H9 (cell line): ENCODE results near the gene C4orf36. TPM values are rescaled to one million over a fixed set of nuclear protein-coding genes. Genes with fewer than 3 reads are reported as not detected.

Experiments used
- DNase-seq: peaks from one replicate; pipeline ENCODE4 v3.0.0-alpha.2; 2017
- H2AFZ ChIP-seq: one replicate; pipeline ENCODE4 v1.6.1; 2013; ENCODE audit warnings: mild to moderate bottlenecking, low read length, control low read depth, moderate library complexity
- H2AK5ac ChIP-seq: 2 replicates; pipeline ENCODE4 v1.6.1; 2013; ENCODE audit warnings: low read length, control low read depth, mixed read lengths; ENCODE audit not compliant: insufficient read length
- H2BK120ac ChIP-seq: one replicate; pipeline ENCODE4 v1.6.1; 2013; ENCODE audit warnings: low read depth, mild to moderate bottlenecking, low read length, control low read depth, inconsistent platforms; ENCODE audit not compliant: poor library complexity, severe bottlenecking
- H2BK12ac ChIP-seq: 2 replicates; pipeline ENCODE4 v1.6.1; 2013; ENCODE audit warnings: low read length, control low read depth, mixed read lengths, low read depth; ENCODE audit not compliant: insufficient read length
- H2BK15ac ChIP-seq: 2 replicates; pipeline ENCODE4 v1.6.1; 2013; ENCODE audit warnings: low read depth, low read length, control low read depth
- H2BK20ac ChIP-seq: one replicate; pipeline ENCODE4 v1.6.1; 2013; ENCODE audit warnings: low read depth, mild to moderate bottlenecking, low read length, control low read depth, inconsistent platforms; ENCODE audit not compliant: poor library complexity, severe bottlenecking
- H2BK5ac ChIP-seq: 2 replicates; pipeline ENCODE4 v1.6.1; 2013; ENCODE audit warnings: low read length, control low read depth, mixed read lengths; ENCODE audit not compliant: insufficient read length
- H3K14ac ChIP-seq: 2 replicates; pipeline ENCODE4 v1.6.1; 2013; ENCODE audit warnings: low read length, control low read depth; ENCODE audit not compliant: insufficient read depth
- H3K18ac ChIP-seq: 2 replicates; pipeline ENCODE4 v1.6.1; 2013; ENCODE audit warnings: low read depth, mild to moderate bottlenecking, mixed read lengths, low read length, control low read depth; ENCODE audit not compliant: insufficient read length
- H3K23ac ChIP-seq: 2 replicates; pipeline ENCODE4 v1.6.1; 2013; ENCODE audit warnings: low read length, control low read depth, mixed read lengths, low read depth; ENCODE audit not compliant: insufficient read length
- H3K23me2 ChIP-seq: 2 replicates; pipeline ENCODE4 v1.6.1; 2013; ENCODE audit warnings: low read depth, mild to moderate bottlenecking, mixed read lengths, low read length, control low read depth; ENCODE audit not compliant: insufficient read length, poor library complexity, severe bottlenecking
- H3K27ac ChIP-seq: 2 replicates; pipeline ENCODE4 v1.5.1; 2013; ENCODE audit warnings: low read length, control low read depth, mixed read lengths, low read depth; ENCODE audit not compliant: insufficient read length
- H3K27me3 ChIP-seq: 2 replicates; pipeline ENCODE4 v1.6.1; 2013; ENCODE audit warnings: low read length, control low read depth, inconsistent platforms; ENCODE audit not compliant: insufficient read depth
- H3K4ac ChIP-seq: 2 replicates; pipeline ENCODE4 v1.6.1; 2013; ENCODE audit warnings: low read depth, mild to moderate bottlenecking, control low read depth, inconsistent platforms, low read length, moderate library complexity
- H3K4me1 ChIP-seq: 2 replicates; pipeline ENCODE4 v1.6.1; 2013; ENCODE audit warnings: low read length, control low read depth, inconsistent platforms; ENCODE audit not compliant: insufficient read depth
- H3K4me2 ChIP-seq: 2 replicates; pipeline ENCODE4 v1.6.1; 2013; ENCODE audit warnings: low read length, control low read depth, mixed read lengths; ENCODE audit not compliant: insufficient read length, insufficient read depth
- H3K56ac ChIP-seq: 2 replicates; pipeline ENCODE4 v1.6.1; 2013; ENCODE audit warnings: low read depth, mild to moderate bottlenecking, mixed read lengths, low read length, control low read depth; ENCODE audit not compliant: insufficient read length
- H3K79me1 ChIP-seq: 2 replicates; pipeline ENCODE4 v1.6.1; 2013; ENCODE audit warnings: low read depth, mild to moderate bottlenecking, moderate library complexity, low read length, control low read depth, inconsistent platforms; ENCODE audit not compliant: insufficient read depth, poor library complexity, severe bottlenecking
- H3K79me2 ChIP-seq: 2 replicates; pipeline ENCODE4 v1.6.1; 2013; ENCODE audit warnings: low read length, control low read depth, inconsistent platforms; ENCODE audit not compliant: insufficient read depth
- H3K9ac ChIP-seq: 2 replicates; pipeline ENCODE4 v1.6.1; 2013; ENCODE audit warnings: low read length, control low read depth, mixed read lengths; ENCODE audit not compliant: insufficient read length; ENCODE audit errors: extremely low read depth
- H3K9me3 ChIP-seq: one replicate; pipeline ENCODE4 v1.6.1; 2013; ENCODE audit warnings: low read depth, low read length, inconsistent platforms; ENCODE audit not compliant: control insufficient read depth
- H3T11ph ChIP-seq: one replicate; pipeline ENCODE4 v1.6.1; 2013; ENCODE audit warnings: mild to moderate bottlenecking, low read length, control low read depth, inconsistent platforms
- H4K20me1 ChIP-seq: one replicate; pipeline ENCODE4 v1.6.1; 2013; ENCODE audit not compliant: control insufficient read depth, insufficient read length, insufficient read depth
- H4K5ac ChIP-seq: 2 replicates; pipeline ENCODE4 v1.6.1; 2013; ENCODE audit warnings: low read depth, mild to moderate bottlenecking, mixed read lengths, low read length, control low read depth; ENCODE audit not compliant: insufficient read length
- H4K8ac ChIP-seq: replicated peaks from 2 replicates; pipeline ENCODE4 v1.6.1; 2013; ENCODE audit warnings: low read length, control low read depth, mixed read lengths, low read depth; ENCODE audit not compliant: insufficient read length
- H4K91ac ChIP-seq: 2 replicates; pipeline ENCODE4 v1.6.1; 2013; ENCODE audit warnings: low read depth, mild to moderate bottlenecking, moderate library complexity, mixed read lengths, low read length, control low read depth; ENCODE audit not compliant: insufficient read length
- H3K27ac Mint-ChIP-seq, 3 experiments: 2 replicates in 2 of 3; 3 replicates in 1 of 3; pipeline ENCODE4 v1.8.0; 2020 to 2021; ENCODE audit warnings: mixed read lengths in 3 of 3, mild to moderate bottlenecking in 1 of 3, moderate library complexity in 1 of 3
- H3K27me3 Mint-ChIP-seq: 2 replicates; pipeline ENCODE4 v1.8.0; 2021; ENCODE audit warnings: low read depth, mild to moderate bottlenecking, moderate library complexity, mixed read lengths
- H3K36me3 Mint-ChIP-seq, 3 experiments: 2 replicates in 2 of 3; 3 replicates in 1 of 3; pipeline ENCODE4 v1.8.0; 2020 to 2021; ENCODE audit warnings: low read depth in 3 of 3, mixed read lengths in 3 of 3; ENCODE audit not compliant: insufficient read depth in 1 of 3
- H3K4me1 Mint-ChIP-seq, 2 experiments: 2 replicates each; pipeline ENCODE4 v1.8.0; 2020; ENCODE audit warnings: mixed read lengths in 2 of 2
- H3K4me3 Mint-ChIP-seq, 2 experiments: 2 replicates in 1 of 2; 3 replicates in 1 of 2; pipeline ENCODE4 v1.8.0; 2020 to 2021; ENCODE audit warnings: mild to moderate bottlenecking in 2 of 2, mixed read lengths in 2 of 2, moderate library complexity in 1 of 2
- H3K9me3 Mint-ChIP-seq, 2 experiments: 2 replicates in 1 of 2; 3 replicates in 1 of 2; pipeline ENCODE4 v1.8.0; 2020; ENCODE audit warnings: mild to moderate bottlenecking in 2 of 2, mixed read lengths in 2 of 2, moderate library complexity in 1 of 2
- CTCF ChIP-seq: fragments of 200-600 bp; sonication (generic); conservative IDR thresholded peaks from 3 replicates; pipeline ENCODE4 v1.8.0; 2021; ENCODE audit warnings: antibody characterized with exemption, mild to moderate bottlenecking
- total RNA-seq: library from RNA; stranded (reverse); gene quantifications from 2 replicates; pipeline ENCODE4 v1.2.1, GENCODE V29; 2021

C4orf36 gene
- total RNA-seq, 1 experiment from 2014 or later = 2.2 TPM

- Histone ChIP-seq H4K91ac (no peak overlapping the region), H3K4me1 (no peaks in the 10 kb centered on the region; the same call in 1 of the 2 replicates), H3K9me3 (no peaks in the 10 kb centered on the region), H3K56ac (no peak overlapping the region), H3K23ac (no peak overlapping the region), H3K79me1 (no peaks in the 10 kb centered on the region), H4K20me1 (no peaks in the 10 kb centered on the region), H4K5ac (no peak overlapping the region), H2BK20ac (no peak overlapping the region), H3K4me2 (no peak overlapping the region), H3K27ac (no peak overlapping the region), H3K14ac (no peak overlapping the region), H2BK5ac (no peak overlapping the region), H3K79me2 (no peaks in the 10 kb centered on the region), H2AK5ac (no peak overlapping the region), H3K4ac (no peak overlapping the region), H3K23me2 (no peaks in the 10 kb centered on the region), H3T11ph (no peak overlapping the region), H2BK15ac (no peak overlapping the region), H4K8ac (no peak overlapping the region), H2BK12ac (no peak overlapping the region), H2AFZ (no peak overlapping the region), H3K27me3 (no peaks in the 10 kb centered on the region), H3K18ac (no peak overlapping the region), H2BK120ac (no peak overlapping the region), H3K9ac (no peak overlapping the region)
- no peak for DNase-seq
- H3K36me3 Mint-ChIP-seq = no peaks in the 10 kb centered on the region
- H3K4me1 Mint-ChIP-seq = peaks cover 14% of the 10 kb centered on the region in 2 experiments
- no peak overlapping the region for H3K27ac Mint-ChIP-seq
- peaks cover 11% of the 10 kb centered on the region for H3K27me3 Mint-ChIP-seq
- H3K4me3 Mint-ChIP-seq = no peak overlapping the region
- TF ChIP-seq CTCF = no peak
- H3K9me3 Mint-ChIP-seq = no peaks in the 10 kb centered on the region
Observed at GRCh38 chr4:86846921-86847320, 45.3 kb downstream of the C4orf36 start.
